Measurements from ENCODE around the gene NEBL.

The NEBL gene

GRCh38 chr10:20742737-20743541 is 154.2 kb downstream of the NEBL start:
- TF ChIP-seq ZFX (IDR thresholded peaks at IDR 0.05) (no peak), CTCF (conservative IDR thresholded peaks at IDR 0.05) (no peak)

GRCh38 chr10:20740120-20740519 is 157.0 kb downstream of the NEBL start:
- TF ChIP-seq ZFX (IDR thresholded peaks at IDR 0.05) (no peak), CTCF (conservative IDR thresholded peaks at IDR 0.05) (no peak)
- no peak overlapping the region for H3K27ac ChIP-seq

More at GRCh38 chr10:20742737-20743541, 154.2 kb downstream of the NEBL start:
- H3K27ac ChIP-seq, result no peak overlapping the region

DNA sequence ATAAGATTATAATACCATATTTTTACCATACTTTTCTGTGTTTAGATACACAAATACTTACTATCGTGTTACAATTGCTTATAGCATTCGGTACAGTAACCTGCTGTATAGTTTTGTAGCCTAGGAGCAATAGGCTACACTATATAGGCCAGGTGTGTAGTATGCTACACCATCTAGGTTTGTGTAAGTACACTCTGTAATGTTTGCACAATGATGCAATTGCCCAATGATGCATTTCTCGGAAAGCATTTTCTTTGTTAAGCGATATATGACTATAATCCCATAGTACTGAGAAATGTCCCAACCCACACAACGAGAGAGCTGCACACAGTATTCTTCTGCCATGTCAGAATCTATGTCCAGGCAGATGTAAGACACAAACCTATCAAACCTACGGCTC is 160.0 kb downstream of the NEBL start:
- H3K27ac ChIP-seq, result no peak overlapping the region
- TF ChIP-seq ZFX (IDR thresholded peaks at IDR 0.05) (no peak), CTCF (conservative IDR thresholded peaks at IDR 0.05) (no peak)
